ENCODE results near the gene ACADS. TPM values are rescaled to one million over a fixed set of nuclear protein-coding genes. Genes with fewer than 3 reads are reported as not detected.

ACADS gene
- total and polyA plus RNA-seq, 8 donors = 16.5 to 313 (median 38.7) TPM

DNA sequence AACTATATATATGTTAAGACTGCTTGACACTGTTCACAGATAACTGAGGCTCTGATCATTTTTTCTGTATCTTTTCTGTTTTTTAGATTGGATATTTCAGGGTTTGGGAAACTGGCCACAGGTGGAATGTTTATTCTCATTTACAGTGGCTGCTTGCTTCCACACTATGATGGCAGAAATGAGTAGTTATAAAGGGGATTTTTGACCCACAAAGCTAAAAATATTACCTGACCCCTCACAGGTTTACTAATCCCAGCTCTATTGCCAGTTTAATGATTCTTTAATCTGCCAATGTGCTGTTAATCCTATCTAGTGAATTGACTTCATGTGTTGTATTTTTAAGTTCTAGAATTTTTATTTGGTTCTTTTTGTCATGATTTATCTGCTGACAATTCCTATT, 29.6 kb downstream of the ACADS start:
- TF ChIP-seq, protein P1, sequence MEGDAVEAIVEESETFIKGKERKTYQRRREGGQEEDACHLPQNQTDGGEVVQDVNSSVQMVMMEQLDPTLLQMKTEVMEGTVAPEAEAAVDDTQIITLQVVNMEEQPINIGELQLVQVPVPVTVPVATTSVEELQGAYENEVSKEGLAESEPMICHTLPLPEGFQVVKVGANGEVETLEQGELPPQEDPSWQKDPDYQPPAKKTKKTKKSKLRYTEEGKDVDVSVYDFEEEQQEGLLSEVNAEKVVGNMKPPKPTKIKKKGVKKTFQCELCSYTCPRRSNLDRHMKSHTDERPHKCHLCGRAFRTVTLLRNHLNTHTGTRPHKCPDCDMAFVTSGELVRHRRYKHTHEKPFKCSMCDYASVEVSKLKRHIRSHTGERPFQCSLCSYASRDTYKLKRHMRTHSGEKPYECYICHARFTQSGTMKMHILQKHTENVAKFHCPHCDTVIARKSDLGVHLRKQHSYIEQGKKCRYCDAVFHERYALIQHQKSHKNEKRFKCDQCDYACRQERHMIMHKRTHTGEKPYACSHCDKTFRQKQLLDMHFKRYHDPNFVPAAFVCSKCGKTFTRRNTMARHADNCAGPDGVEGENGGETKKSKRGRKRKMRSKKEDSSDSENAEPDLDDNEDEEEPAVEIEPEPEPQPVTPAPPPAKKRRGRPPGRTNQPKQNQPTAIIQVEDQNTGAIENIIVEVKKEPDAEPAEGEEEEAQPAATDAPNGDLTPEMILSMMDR (IDR thresholded peaks at IDR 0.05) = no peak
- TF ChIP-seq EP300 (IDR thresholded peaks at IDR 0.05) (no peak), POLR2AphosphoS5 (IDR thresholded peaks at IDR 0.05) (no peak), POLR2A (IDR thresholded peaks at IDR 0.05) (no peak)
- H3K36me3 ChIP-seq = peaks cover 0 to 7% (median 5%) of the 10 kb centered on the region in 4 donors
- H3K4me3 ChIP-seq = no peak overlapping the region
- no peak overlapping the region for H3K27ac ChIP-seq
- intact Hi-C loops (cut with DNase I; ENCODE audit: low total_unique reads) = no loop called here
- DNase-seq = no peak
- no peaks in the 10 kb centered on the region for H3K27me3 ChIP-seq
- no peaks in the 10 kb centered on the region for H3K4me1 ChIP-seq
- H3K9me3 ChIP-seq = peaks cover 0 to 10% (median 5%) of the 10 kb centered on the region in 4 donors

DNA sequence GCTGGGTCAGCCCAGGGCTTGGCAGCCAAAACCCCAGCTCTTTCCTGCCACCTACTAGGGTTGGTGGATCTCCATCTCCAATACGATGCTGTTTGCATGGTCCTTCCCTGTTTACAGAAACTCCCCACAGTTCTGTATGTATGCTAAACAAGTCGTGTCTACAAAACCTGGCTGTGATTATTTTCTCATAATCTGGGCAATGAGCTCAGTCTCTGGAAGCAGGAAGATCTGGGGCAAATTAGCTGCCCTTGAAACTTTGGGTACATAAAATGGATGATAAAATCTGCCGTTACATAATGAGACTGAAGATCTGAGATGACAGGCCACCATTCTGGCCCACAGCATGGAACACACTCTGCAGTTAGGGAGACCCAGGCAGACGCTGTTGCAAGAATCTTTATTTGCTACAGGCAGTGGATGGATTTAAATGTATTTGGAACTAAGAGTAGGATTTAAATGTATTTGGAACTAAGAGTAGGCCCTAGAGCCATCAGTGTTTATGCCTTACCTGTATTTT, 31.7 kb downstream of the ACADS start:
- Histone ChIP-seq H3K27ac (no peak overlapping the region), H3K27me3 (no peaks in the 10 kb centered on the region), H3K4me1 (peaks cover 4 to 16% (median 11%) of the 10 kb centered on the region in 4 donors), H3K4me3 (no peak overlapping the region), H3K9me3 (peaks cover 0 to 10% (median 5%) of the 10 kb centered on the region in 4 donors), H3K36me3 (peaks cover 0 to 22% (median 9%) of the 10 kb centered on the region in 4 donors)
- WGBS, 5 donors = 63 to 78% (median 66%) methylated on average over 4 of the region's 4 CpGs
- no peak for DNase-seq
- TF ChIP-seq EP300 (IDR thresholded peaks at IDR 0.05) (no peak), POLR2A (IDR thresholded peaks at IDR 0.05) (no peak), POLR2AphosphoS5 (IDR thresholded peaks at IDR 0.05) (no peak)
- TF ChIP-seq, protein P1 (IDR thresholded peaks at IDR 0.05) = no peak
- intact Hi-C loops (cut with DNase I; ENCODE audit: low total_unique reads) = no loop called here

DNA sequence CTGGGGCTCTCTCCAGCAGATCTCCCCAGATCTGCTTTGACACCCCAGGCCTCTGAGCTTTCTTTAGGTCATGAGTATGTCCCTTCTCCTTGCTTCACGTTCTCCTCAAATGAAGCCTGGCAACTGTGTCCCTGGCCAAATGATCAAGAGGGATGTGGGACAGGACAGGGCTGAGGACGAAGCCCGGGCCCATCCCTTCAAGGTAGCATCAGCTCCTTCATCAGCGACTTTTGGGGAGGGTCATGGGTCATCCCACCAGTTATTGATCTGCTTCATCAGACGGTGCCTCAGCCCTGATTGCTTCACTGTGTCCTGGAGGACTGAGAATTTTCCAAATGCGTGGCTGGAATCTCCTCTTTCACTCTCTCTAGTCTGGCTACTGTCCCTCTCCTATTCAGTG, 32.3 kb downstream of the ACADS start:
- 80 to 92% (median 90%) methylated on average over 6 of the region's 6 CpGs for WGBS, 5 donors
- intact Hi-C loops (cut with DNase I; ENCODE audit: low total_unique reads) = no loop called here
- H3K27me3 ChIP-seq = no peaks in the 10 kb centered on the region
- H3K27ac ChIP-seq = no peak overlapping the region
- DNase-seq = no peak
- peaks cover 3 to 28% (median 13%) of the 10 kb centered on the region in 4 donors for H3K36me3 ChIP-seq
- TF ChIP-seq, protein P1 (IDR thresholded peaks at IDR 0.05) = no peak
- TF ChIP-seq POLR2A (IDR thresholded peaks at IDR 0.05) (no peak), EP300 (IDR thresholded peaks at IDR 0.05) (no peak), POLR2AphosphoS5 (IDR thresholded peaks at IDR 0.05) (no peak)
- H3K4me1 ChIP-seq = peaks cover 4 to 20% (median 14%) of the 10 kb centered on the region in 4 donors
- peaks cover 0 to 10% (median 5%) of the 10 kb centered on the region in 4 donors for H3K9me3 ChIP-seq
- no peak overlapping the region for H3K4me3 ChIP-seq

DNA sequence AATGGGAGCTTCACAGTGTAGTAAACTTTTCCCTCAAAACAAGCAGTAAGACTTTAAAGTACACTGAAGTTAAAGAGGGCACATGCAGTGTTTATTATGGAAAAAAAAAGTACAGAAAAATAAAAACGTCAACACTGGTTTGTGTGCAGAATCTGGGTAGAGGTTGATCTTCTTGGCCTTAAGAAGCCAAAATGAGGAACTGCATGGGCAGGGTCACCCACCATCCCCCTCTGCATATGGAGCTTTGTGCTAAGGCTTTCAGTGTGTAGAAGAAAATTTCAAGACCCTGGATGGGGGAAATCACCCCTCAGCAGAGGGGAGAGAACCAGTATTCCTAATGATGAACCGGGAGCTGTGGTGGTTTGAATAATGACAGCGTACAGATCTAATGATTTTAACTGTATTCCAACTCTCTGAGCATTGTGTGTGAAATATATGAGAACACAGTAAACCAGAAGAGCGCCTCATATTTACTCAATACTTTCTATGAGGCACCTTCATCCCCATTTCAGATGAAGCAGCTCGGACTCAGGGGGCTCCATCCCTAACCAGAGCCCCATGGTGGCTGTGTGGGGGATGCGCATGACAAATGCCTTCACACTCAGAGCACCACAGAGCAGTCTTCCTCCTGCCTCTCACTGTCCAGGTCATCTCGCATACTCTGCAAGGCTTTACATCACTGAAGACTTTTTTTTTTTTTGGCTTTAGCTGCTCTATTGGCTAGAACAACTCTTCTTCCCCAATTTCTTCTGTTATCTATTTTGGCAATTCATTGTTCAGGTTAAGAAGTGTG, 33.4 kb downstream of the ACADS start:
- peaks cover 0 to 10% (median 5%) of the 10 kb centered on the region in 4 donors for H3K9me3 ChIP-seq
- WGBS, 5 donors = 86 to 95% (median 92%) methylated on average over 7 of the region's 7 CpGs
- no peak overlapping the region for H3K4me3 ChIP-seq
- intact Hi-C loops (cut with DNase I; ENCODE audit: low total_unique reads) = no loop called here
- peaks cover 4 to 20% (median 14%) of the 10 kb centered on the region in 4 donors for H3K4me1 ChIP-seq
- TF ChIP-seq POLR2AphosphoS5 (IDR thresholded peaks at IDR 0.05) (no peak), POLR2A (IDR thresholded peaks at IDR 0.05) (no peak), EP300 (IDR thresholded peaks at IDR 0.05) (no peak)
- TF ChIP-seq, protein P1 (IDR thresholded peaks at IDR 0.05) = no peak
- H3K36me3 ChIP-seq = peaks cover 9 to 39% (median 23%) of the 10 kb centered on the region in 4 donors
- no peak for DNase-seq
- H3K27me3 ChIP-seq = no peaks in the 10 kb centered on the region
- H3K27ac ChIP-seq = no peak overlapping the region

Measured in stomach (tissue), 9 donors.